ENCODE data around the gene SDCCAG8. TPM values are rescaled to one million over a fixed set of nuclear protein-coding genes. Genes with fewer than 3 reads are reported as not detected.

The SDCCAG8 gene
- total and polyA plus RNA-seq, 2 experiments from 2014 or later, result 28.0 to 66.7 TPM

- TF ChIP-seq REST (IDR thresholded peaks at IDR 0.05; ENCODE audit: unreplicated experiment) (no peak), EZH2 (IDR thresholded peaks at IDR 0.05; ENCODE audit: low read depth, unreplicated experiment) (no peak), CREB1 (CRISPR knock-in tag; IDR thresholded peaks at IDR 0.05; ENCODE audit: low read depth) (no peak), NANOG (IDR thresholded peaks at IDR 0.05; ENCODE audit: borderline replicate concordance) (no peak), POLR2AphosphoS5 (IDR thresholded peaks at IDR 0.05; ENCODE audit: low read depth) (no peak)
These were observed 219.1 kb downstream of the SDCCAG8 start (continued) for GRCh38 chr1:243474906-243475305.

GRCh38 chr1:243475966-243476365 is 220.1 kb downstream of the SDCCAG8 start:
- Histone ChIP-seq H3K4me2 (no peak overlapping the region), H3K79me2 (replicated peaks; ENCODE audit: insufficient read depth) (no peaks in the 10 kb centered on the region), H4K20me1 (replicated peaks; ENCODE audit: insufficient read depth) (no peaks in the 10 kb centered on the region), H3F3A (replicated peaks; ENCODE audit: low read depth) (no peaks in the 10 kb centered on the region; the same call in 1 of the 2 replicates), H3K9me2 (ENCODE audit: insufficient read depth) (peaks cover 2% of the 10 kb centered on the region), H3K36me3 (ENCODE audit: insufficient read depth) (no peaks in the 10 kb centered on the region), H3K27ac (ENCODE audit: low read depth) (no peak overlapping the region), H3K4me3 (no peak overlapping the region), H2AFZ (no peak overlapping the region), H3K27me3 (ENCODE audit: insufficient read depth) (0 out of 2 replicates have a peak, but pooled peaks cover 4% of the 10 kb centered on the region), H3K4me1 (ENCODE audit: insufficient read depth) (peaks cover 37% of the 10 kb centered on the region)
- peak; percentile 87 for DNase-seq (ENCODE audit: low spot score)
- Mint-ChIP-seq H3K4me1 (peaks cover 54% of the 10 kb centered on the region), H3K27ac (peak overlapping the region; percentile 42; the same call in 1 of the 2 replicates), H3K9me3 (0 out of 3 replicates have a peak, but pooled peaks cover 4% of the 10 kb centered on the region), H3K36me3 (ENCODE audit: low read depth) (peaks cover 4% of the 10 kb centered on the region; the same call in 1 of the 3 replicates), H3K27me3 (ENCODE audit: insufficient read depth, low read depth, poor library complexity) (peaks cover 11% of the 10 kb centered on the region), H3K4me3 (no peak overlapping the region; the same call in 2 of the 3 replicates)
- TF ChIP-seq CTCF (conservative IDR thresholded peaks at IDR 0.05; ENCODE audit: low read depth in 2 of 2) (peak; percentile 75 to 85), EZH2phosphoT487 (IDR thresholded peaks at IDR 0.05; ENCODE audit: unreplicated experiment) (no peak)
- peak; percentile 40 for ATAC-seq

- H3K4me1 ChIP-seq (ENCODE audit: insufficient read depth), result peaks cover 34% of the 10 kb centered on the region
- no peak overlapping the region for H3K27ac Mint-ChIP-seq
- no peak overlapping the region for H3K27ac ChIP-seq (ENCODE audit: low read depth)
- no peaks in the 10 kb centered on the region for H3K36me3 ChIP-seq (ENCODE audit: insufficient read depth)
- H3K9me3 Mint-ChIP-seq, result 0 out of 3 replicates have a peak, but pooled peaks cover 4% of the 10 kb centered on the region
- peaks cover 6% of the 10 kb centered on the region for H3K9me2 ChIP-seq (ENCODE audit: insufficient read depth)
- peaks cover 15% of the 10 kb centered on the region for H3K27me3 Mint-ChIP-seq (ENCODE audit: insufficient read depth, low read depth, poor library complexity)
- H3K4me2 ChIP-seq, result no peak overlapping the region
- H3K4me3 ChIP-seq, result no peak overlapping the region
- no peak for ATAC-seq
- peaks cover 52% of the 10 kb centered on the region for H3K4me1 Mint-ChIP-seq
- H2AFZ ChIP-seq, result no peak overlapping the region
- DNase-seq (ENCODE audit: low spot score), result no peak
- H3K79me2 ChIP-seq (replicated peaks; ENCODE audit: insufficient read depth), result no peaks in the 10 kb centered on the region
- H3K4me3 Mint-ChIP-seq, result no peak overlapping the region
- peaks cover 4% of the 10 kb centered on the region; the same call in 1 of the 3 replicates for H3K36me3 Mint-ChIP-seq (ENCODE audit: low read depth)
- H3K27me3 ChIP-seq (ENCODE audit: insufficient read depth), result 0 out of 2 replicates have a peak, but pooled peaks cover 4% of the 10 kb centered on the region
- H4K20me1 ChIP-seq (replicated peaks; ENCODE audit: insufficient read depth), result no peaks in the 10 kb centered on the region
- no peaks in the 10 kb centered on the region for H3F3A ChIP-seq (replicated peaks; ENCODE audit: low read depth)
- TF ChIP-seq NANOG (IDR thresholded peaks at IDR 0.05; ENCODE audit: borderline replicate concordance) (no peak), ZNF331 (CRISPR knock-in tag; IDR thresholded peaks at IDR 0.05; ENCODE audit: low read depth) (no peak), STAT1 (IDR thresholded peaks at IDR 0.05; ENCODE audit: unreplicated experiment) (no peak), JUNB (IDR thresholded peaks at IDR 0.05; ENCODE audit: unreplicated experiment) (no peak), CTCF (conservative IDR thresholded peaks at IDR 0.05; ENCODE audit: low read depth in 2 of 2) (no peak), ZNF114 (CRISPR knock-in tag; IDR thresholded peaks at IDR 0.05) (no peak)
These were observed 222.0 kb downstream of the SDCCAG8 start for GRCh38 chr1:243477731-243478290.

Data from GM23338 (cell line).